Cardiac muscle cell (in vitro differentiated cells and primary cell): ENCODE measurements around the gene GPR137. TPM values are rescaled to one million over a fixed set of nuclear protein-coding genes. Genes with fewer than 3 reads are reported as not detected.
A peak's percentile ranks its signal among the peaks of the same experiment; 100 is the strongest.

Experiments
- DNase-seq, 2 donors: peaks; one replicate each; pipeline versions ENCODE4 v3.0.0 to v3.0.0-alpha.2; 2010 to 2017; ENCODE audit warnings: low read depth in 1 of 2, low spot score in 1 of 2
- H3K27ac ChIP-seq: fragments of 200-600 bp; sonication (generic); 2 replicates; pipeline ENCODE4 v1.5.1; 2016
- H3K27me3 ChIP-seq: fragments of 200-600 bp; sonication (generic); 2 replicates; pipeline ENCODE4 v1.6.0; 2016; ENCODE audit warnings: control low read depth
- H3K36me3 ChIP-seq: fragments of 200-600 bp; sonication (generic); 2 replicates; pipeline ENCODE4 v1.5.1; 2016; ENCODE audit warnings: control low read depth
- H3K4me1 ChIP-seq: fragments of 200-600 bp; sonication (generic); 2 replicates; pipeline ENCODE4 v1.8.1; 2017; ENCODE audit warnings: low read depth, mild to moderate bottlenecking, mixed run types
- H3K4me3 ChIP-seq: fragments of 200-600 bp; sonication (generic); 2 replicates; pipeline ENCODE4 v1.5.1; 2016; ENCODE audit warnings: mild to moderate bottlenecking
- H3K9me3 ChIP-seq: fragments of 200-600 bp; sonication (generic); 2 replicates; pipeline ENCODE4 v1.5.1; 2017; ENCODE audit warnings: low read depth, mild to moderate bottlenecking, control low read depth
- CTCF ChIP-seq: IDR thresholded peaks from 2 replicates; pipeline ENCODE4 v1.5.1; 2012; ENCODE audit warnings: low read depth, mild to moderate bottlenecking, low read length
- polyA plus RNA-seq: library from polyadenylated mRNA; unstranded; fragments of >200 nt; fragmentation: Nextera tagmentation; extraction: Ambion mirVana; gene quantifications from 2 replicates; pipeline ENCODE4 v1.2.1, GENCODE V29; 2016
- total RNA-seq: library from RNA; depleted of rRNA; stranded (reverse); fragments of >200 nt; gene quantifications from 2 replicates; pipeline ENCODE4 v1.2.3, GENCODE V29; 2016

The GPR137 gene
- total and polyA plus RNA-seq, 2 experiments from 2014 or later = 37.7 to 82.6 TPM

DNA sequence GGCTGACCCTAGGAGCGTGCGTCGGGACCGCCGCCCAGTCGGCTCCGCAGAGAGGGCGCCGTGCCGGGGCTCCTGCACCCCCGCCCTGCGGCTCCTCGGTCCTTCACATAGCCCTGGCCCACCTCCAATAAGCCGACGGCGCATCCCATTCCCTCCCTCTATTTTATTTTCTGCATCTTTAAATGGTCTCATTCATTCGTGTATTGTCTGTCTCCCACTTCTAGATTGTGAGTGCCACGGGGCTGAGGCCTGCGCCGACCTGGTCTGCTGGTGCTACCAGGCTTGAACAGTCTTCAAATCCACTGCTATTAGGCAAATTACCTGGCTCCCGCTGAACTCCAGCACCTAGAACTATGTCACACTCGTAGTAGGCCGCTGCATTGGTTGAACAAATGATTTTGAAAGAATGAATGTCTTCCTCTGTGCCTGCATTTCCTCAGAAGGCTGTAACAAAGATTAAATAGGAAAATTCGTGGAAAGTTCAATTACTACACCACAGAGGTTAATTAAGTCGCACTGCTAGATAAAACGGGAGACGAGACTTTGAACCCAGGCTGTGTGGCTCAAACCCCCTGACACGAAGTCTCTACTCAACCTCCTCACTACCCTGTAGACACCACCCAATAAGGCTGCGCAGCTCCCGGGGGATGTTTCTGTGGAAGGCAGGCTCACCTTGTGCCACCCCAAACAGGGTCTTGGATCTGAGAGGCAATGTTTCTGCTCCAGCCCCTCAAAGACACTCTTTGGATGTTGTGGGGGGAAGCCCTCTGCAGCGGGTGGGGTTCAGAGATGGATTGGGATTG, 37.7 kb upstream of the GPR137 start:
- H3K4me3 ChIP-seq = peak overlapping the region; percentile 48
- H3K9me3 ChIP-seq = no peaks in the 10 kb centered on the region
- H3K36me3 ChIP-seq = no peaks in the 10 kb centered on the region
- no peak overlapping the region for H3K27ac ChIP-seq
- no peaks in the 10 kb centered on the region for H3K27me3 ChIP-seq
- peaks cover 5% of the 10 kb centered on the region for H3K4me1 ChIP-seq
- no peak for TF ChIP-seq CTCF
- DNase-seq = no peak

DNA sequence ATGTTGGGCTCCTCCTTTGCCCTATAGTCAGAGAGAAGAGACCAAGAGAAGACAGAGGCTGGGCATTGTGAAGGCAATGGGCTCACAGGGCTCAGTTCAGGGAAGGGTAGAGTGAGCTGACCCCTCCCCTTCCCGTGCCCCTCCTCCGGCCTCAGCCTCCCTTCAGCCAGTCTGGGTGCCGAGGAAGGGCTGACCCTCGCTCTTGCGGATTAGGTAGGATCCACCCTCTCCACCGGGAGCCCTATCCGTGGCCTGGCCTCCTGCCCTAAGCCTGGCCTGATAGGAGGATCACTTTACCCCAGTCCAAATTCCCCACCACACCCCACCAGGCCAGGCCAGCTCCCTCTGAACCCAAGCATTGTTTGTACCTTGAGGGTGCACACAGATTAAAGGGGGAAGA, 37.1 kb upstream of the GPR137 start:
- Histone ChIP-seq H3K4me1 (peaks cover 5% of the 10 kb centered on the region), H3K9me3 (no peaks in the 10 kb centered on the region), H3K36me3 (no peaks in the 10 kb centered on the region), H3K27me3 (no peaks in the 10 kb centered on the region), H3K27ac (no peak overlapping the region), H3K4me3 (no peak overlapping the region)
- no peak for TF ChIP-seq CTCF
- DNase-seq = no peak

- DNase-seq = no peak
- no peak for TF ChIP-seq CTCF
- peaks cover 5% of the 10 kb centered on the region for H3K4me1 ChIP-seq
These were observed 36.6 kb upstream of the GPR137 start for GRCh38 chr11:64249038-64249437.

DNA sequence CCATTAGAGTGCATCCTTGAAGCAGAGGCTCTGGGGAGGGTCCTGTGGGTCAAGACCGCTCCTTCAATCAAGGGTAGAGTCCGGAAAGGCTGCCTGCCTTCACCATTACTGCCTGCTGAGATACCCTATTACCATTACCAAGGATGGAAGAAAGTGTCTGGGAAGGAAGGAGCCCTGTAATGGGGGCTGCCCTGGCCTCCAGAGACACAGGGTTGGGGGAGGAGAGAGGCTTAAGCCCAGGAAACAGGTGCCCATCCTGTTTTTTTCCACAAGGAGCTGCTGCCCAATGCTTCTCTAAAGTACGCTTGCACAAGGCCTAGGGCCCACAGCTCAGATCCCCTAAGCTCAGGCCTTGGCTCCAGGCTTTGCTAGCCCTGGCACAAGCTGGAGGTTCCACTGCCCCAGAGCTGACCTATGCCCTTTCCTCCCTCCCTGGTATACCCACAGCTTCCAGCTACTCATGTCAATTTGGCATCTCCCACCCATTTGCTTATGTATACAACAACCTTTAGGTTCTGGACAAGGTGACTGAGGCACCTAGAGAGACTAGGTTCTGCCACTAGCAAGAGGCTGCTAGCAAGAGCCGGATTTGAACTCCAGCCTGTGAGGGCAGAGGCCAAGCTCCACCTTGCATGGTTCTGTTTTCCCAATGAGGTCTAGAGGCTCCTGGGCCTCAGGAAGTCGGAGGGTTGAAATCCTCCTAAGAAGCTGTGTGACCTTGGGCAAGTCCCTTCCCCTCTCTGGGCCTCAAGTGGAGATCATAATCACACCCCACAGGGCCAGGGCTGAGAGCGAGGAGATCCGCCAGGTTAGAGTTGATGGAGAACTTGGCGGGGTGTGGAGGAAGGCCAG, 35.9 kb upstream of the GPR137 start:
- no peak for DNase-seq
- Histone ChIP-seq H3K36me3 (no peaks in the 10 kb centered on the region), H3K27ac (no peak overlapping the region), H3K4me1 (peaks cover 5% of the 10 kb centered on the region), H3K9me3 (no peaks in the 10 kb centered on the region), H3K27me3 (no peaks in the 10 kb centered on the region), H3K4me3 (no peak overlapping the region)
- TF ChIP-seq CTCF = no peak

More at GRCh38 chr11:64249038-64249437, 36.6 kb upstream of the GPR137 start:
- Histone ChIP-seq H3K27me3 (no peaks in the 10 kb centered on the region), H3K36me3 (no peaks in the 10 kb centered on the region), H3K9me3 (no peaks in the 10 kb centered on the region), H3K4me3 (no peak overlapping the region), H3K27ac (no peak overlapping the region)

DNA sequence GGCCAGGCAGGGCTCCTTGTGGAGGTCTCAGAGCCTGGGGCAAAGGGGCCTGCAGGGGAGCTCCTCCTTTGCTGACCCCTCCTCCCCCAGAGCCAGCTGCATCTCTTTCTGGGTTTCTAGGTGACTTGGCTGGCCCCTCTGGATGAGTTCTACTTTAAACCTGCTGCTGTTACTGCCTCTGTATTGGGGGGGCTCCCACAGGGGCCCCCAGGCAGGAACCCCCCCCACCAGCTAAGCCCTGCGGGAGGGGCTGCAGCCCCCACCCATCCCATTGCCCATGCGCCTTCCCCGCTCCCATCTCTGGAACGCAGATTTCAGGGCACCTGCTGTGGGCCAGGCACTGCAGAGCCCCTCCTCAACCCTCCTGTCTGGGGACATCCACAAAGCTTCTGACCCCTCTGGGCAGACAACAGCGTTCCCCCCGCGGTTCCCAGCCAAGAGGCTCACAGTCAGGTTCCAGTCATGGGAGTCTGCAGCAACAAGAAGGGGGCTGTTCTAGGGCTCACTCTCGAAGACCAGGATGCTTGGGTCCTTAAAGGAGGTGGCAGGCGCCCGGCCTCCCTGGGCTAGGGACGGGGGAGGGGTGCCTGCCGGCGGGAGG, 35.1 kb upstream of the GPR137 start:
- Histone ChIP-seq H3K27me3 (no peaks in the 10 kb centered on the region), H3K27ac (no peak overlapping the region), H3K4me3 (peak overlapping the region; percentile 82), H3K4me1 (peaks cover 5% of the 10 kb centered on the region), H3K9me3 (no peaks in the 10 kb centered on the region), H3K36me3 (no peaks in the 10 kb centered on the region)
- TF ChIP-seq CTCF = no peak
- peak in 1 of 2 donors; percentile 57 for DNase-seq
